Epithelial cell of proximal tubule (primary cell): ENCODE results near the gene ADD1. TPM values are rescaled to one million over a fixed set of nuclear protein-coding genes. Genes with fewer than 3 reads are reported as not detected.

Source experiments
- DNase-seq: peaks from one replicate; pipeline ENCODE4 v3.0.0-alpha.2; 2011; ENCODE audit warnings: low read depth
- H3K4me3 ChIP-seq: 2 replicates; pipeline ENCODE4 v1.5.1; 2011; ENCODE audit warnings: low read depth, mild to moderate bottlenecking, low read length
- CTCF ChIP-seq: conservative IDR thresholded peaks from 2 replicates; pipeline ENCODE4 v1.5.1; 2012; ENCODE audit warnings: low read depth, mild to moderate bottlenecking, low read length
- total RNA-seq: library from RNA; depleted of rRNA; stranded (reverse); fragments of >200 nt; gene quantifications from 2 replicates; pipeline ENCODE4 v1.2.3, GENCODE V29; 2015

The ADD1 gene
- total RNA-seq, 1 donor from 2014 or later = 222 TPM

GRCh38 chr4:2797545-2798305 is 45.9 kb upstream of the ADD1 start:
- no peak overlapping the region for H3K4me3 ChIP-seq
- no peak for DNase-seq

GRCh38 chr4:2798399-2799223 is 45.0 kb upstream of the ADD1 start:
- no peak for TF ChIP-seq CTCF
- DNase-seq = no peak
- H3K4me3 ChIP-seq = peak overlapping the region; percentile 33

More at GRCh38 chr4:2797545-2798305, 45.9 kb upstream of the ADD1 start:
- no peak for TF ChIP-seq CTCF

- peak overlapping the region; percentile 33 for H3K4me3 ChIP-seq
- no peak for DNase-seq
- no peak for TF ChIP-seq CTCF
These were observed 44.3 kb upstream of the ADD1 start for GRCh38 chr4:2799224-2799911.

DNA sequence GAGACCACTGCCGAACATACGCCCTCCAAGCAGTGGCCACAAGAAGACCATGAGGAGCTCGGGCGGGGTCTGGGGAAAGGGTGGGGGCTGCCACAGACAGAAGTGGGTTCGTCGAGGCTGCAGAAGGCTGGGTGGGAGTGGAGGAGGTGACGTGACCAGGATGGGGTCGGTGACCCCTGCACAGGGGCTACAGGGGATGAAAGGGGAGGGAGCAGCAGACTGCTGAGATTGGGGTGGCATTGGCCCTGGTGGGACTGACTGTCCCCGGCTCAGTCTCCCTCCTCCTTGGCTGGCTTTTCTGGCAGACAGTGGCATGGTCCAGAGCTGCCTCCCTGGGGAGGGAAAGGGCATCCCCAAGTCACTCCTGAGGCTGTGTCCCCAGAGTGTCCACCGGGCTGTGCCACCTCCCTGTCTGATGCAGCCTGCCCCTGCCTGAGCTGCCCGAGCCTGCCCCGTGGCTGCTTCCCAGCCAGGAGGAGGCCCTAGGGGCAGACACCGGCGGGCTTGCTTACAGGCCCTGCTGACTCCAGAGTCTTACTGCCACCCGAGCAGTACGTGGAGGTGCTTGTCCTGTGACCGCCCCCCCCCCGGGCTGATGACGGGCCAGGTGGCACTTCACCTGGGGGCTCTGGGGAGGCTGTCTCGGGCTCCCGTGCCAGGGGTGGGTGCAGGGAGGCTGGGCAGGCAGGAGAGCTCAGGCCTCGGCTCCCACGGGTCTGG is 43.5 kb upstream of the ADD1 start:
- no peak for DNase-seq
- no peak for TF ChIP-seq CTCF
- peak overlapping the region; percentile 33 for H3K4me3 ChIP-seq

GRCh38 chr4:2800691-2801596 is 42.7 kb upstream of the ADD1 start:
- TF ChIP-seq CTCF = no peak
- H3K4me3 ChIP-seq = peak overlapping the region; percentile 33
- DNase-seq = no peak
